ENCODE data around the gene CHAF1A.

The CHAF1A gene

GRCh38 chr19:4379383-4380253 is 22.8 kb upstream of the CHAF1A start:
- DNase-seq (ENCODE audit: low read depth, low spot score): no peak

DNA sequence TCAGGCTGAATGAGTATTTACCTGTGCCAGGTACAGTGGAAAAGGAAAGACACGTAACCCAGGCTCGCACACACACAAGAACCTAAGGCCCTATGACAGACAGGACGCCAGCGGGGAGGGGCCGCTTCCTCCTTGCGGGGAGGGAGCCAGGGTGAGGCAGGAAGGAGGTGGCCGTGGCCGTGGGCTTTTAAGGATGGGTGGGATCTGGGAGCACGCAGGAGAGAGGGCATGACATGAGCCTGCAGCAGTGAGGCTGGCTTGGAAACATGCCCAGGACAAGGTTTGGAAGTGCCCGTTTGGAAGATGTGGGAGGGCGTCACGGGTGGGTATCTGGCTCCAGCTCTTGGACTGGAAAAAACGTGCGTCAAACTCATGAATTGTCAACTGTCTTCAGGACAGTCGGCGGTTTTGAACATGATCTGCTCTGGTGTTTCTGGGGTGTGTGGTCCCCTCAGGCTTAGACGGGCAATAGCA is 22.1 kb upstream of the CHAF1A start:
- no peak for DNase-seq (ENCODE audit: low read depth, low spot score)

GRCh38 chr19:4385291-4386040 is 17.0 kb upstream of the CHAF1A start:
- DNase-seq (ENCODE audit: low read depth, low spot score): no peak

DNA sequence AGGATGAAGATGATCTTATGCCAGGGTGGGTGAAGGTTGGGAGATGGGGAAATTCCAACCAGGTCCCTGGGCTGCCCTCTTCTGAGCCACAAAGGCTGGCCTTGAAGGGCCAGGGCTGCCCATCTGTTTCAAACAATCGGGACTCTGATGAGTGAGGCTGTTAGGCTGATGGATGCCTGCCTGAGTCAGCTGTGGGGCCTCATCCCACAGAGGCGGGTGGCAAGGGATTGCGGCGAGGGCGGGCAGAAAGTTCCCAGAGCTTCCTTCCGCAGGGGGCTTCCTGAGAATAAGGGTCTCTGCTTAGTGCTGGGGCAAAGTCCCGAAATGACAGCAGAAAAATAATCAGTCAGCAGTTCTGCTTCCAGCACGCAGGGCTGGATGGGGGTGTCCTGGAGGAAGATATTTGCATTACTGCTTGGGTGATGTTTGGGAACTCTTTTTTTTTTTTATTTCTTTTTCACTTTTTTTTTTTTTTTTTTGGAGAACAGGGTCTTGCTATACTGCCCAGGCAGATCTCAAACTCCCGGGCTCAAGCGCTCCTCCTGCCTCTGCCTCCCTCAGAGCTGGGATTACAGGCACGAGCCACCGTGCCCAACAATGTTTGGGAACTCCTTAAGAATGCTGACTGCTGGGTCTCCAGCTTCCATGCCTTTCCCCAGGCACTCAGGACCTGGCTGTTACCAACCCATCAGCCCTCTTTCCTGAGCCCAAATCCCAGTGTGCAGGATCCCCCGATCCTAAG is 16.2 kb upstream of the CHAF1A start:
- no peak for DNase-seq (ENCODE audit: low read depth, low spot score)

DNA sequence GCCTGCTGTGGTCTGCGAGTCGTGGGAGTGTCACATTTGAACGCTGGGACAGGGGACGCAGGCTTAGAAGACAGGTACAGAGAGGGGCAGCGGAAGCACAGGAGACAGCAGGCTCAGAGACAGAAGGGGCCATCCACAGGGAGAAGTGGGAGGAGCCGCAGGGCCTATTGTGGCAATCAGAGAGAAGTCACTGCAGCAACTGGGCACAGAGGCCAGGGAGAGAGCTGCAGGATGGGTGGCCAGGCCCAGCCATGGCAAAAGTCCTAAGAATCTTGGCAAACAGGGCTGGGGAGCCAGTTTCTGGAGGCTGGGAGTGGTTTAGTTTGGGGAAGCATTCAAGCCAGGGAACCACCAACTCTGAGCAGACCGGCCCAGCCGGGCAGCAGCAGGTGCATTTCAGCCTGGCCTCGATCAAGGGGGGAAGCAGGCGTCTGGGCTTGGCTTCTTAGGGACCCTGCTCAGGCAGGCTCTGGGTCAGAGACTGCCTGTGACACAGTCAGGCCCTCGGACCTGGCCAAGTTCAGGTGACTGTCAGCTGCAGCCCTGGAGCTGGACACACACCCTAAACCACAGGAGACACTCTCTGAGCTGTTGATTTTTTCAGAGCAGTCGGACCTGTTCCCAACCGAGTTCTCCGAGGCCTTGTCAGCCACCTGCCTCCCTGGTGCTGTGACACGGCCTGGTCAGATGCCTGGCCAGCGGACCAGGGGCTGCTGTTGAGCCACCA is 13.9 kb upstream of the CHAF1A start:
- no peak for DNase-seq (ENCODE audit: low read depth, low spot score)

DNA sequence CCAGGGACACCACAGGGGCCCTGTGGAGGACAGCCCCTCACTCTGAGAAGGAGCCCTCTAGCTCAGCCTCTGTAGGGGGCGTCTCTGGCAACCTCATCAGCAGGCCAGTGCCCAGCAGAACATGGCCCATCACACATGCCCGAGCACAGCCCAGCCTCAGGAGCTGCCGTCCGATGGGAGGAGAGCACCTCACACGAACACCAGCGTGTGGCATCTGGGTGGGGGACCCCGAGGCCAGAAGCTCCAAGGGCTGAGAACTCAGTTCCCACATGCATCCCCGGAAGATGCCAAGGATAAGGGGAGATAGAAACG is 13.4 kb upstream of the CHAF1A start:
- no peak for DNase-seq (ENCODE audit: low read depth, low spot score)

DNA sequence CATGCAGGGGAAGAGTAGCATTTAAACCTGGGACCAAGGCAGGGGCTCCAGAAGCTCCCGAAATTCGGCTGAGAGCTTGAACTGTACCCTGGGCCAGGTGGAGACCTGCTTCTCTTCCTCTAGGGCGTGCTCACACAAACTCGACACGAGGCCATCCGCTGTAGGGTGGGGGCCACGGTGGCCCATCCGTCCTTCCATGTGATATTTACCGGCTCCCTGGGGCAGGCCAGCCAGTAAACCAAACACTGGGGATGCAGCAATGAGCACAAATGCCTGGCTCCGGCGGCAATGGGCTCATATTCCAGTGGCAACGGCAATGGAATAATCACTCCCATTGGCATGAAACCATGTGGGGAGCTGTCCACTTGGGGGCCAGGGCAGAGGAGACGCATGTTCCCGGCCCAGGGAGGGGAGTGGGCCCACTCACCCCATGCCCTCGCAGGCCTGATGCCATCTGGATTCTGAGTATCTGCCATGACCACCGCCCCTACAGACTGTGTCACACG is 12.9 kb upstream of the CHAF1A start:
- no peak for DNase-seq (ENCODE audit: low read depth, low spot score)

DNA sequence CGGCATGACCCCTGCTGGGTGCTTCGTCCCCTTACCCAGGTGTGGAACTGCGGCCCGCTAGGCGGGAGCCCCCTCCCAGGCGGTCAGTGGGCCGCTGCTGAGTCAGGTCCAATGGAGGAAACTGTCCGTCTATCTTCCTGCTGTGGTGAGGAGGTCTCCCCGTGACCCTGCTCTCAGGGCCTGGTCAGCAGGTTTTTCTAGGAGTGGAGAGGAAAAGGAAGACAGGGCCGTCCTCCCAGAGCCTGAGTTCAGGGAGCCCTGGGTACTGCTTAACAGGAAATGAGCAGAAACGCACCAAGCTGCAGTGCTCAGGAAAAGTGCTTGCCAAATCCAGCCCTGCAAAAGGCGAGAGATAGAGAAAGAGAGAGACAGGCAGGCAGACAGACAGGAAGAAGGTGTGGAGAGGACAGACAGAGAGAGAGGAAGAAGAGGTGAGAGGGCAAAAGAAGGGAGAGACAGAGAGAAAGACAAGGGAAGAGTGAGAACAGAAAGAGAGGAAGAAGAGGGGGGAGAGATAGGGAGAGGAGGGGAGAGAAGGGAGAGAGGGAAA is 12.3 kb upstream of the CHAF1A start:
- DNase-seq (ENCODE audit: low read depth, low spot score): no peak

DNA sequence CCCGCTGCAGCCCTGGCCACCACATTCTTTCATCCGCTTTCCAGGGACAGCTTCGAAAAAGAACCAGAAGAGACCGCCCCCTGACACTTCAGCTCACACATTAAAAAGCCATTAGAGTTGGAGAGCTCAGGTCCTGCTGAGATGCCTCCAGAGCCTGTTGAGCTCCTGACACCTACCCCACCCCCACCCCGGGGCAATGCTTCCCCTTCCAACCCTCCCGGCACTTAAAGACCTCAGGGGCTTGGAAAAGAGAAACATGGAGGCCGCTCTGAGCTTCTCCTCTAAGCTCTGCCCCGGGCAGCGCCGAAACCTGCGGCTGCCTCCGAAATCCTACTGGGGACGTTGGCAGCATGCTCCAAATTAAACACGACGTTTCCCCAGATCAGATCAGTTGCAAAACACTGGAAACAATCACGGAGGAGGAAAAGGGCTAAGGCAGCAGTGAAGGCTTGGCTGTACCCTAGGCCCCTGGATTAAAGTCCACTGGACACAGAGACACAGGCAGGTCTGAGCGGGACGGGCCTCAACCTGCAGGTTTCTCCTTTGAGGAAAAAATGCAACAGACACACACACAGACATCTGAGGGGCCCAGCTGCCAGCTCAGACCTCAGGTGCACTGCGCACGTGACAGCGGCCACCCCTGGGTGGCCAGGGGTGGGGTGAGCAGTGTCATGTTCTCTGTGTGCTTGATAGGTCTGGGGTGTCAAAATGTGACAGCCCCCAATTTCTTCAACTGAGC is 11.7 kb upstream of the CHAF1A start:
- no peak for DNase-seq (ENCODE audit: low read depth, low spot score)

DNA sequence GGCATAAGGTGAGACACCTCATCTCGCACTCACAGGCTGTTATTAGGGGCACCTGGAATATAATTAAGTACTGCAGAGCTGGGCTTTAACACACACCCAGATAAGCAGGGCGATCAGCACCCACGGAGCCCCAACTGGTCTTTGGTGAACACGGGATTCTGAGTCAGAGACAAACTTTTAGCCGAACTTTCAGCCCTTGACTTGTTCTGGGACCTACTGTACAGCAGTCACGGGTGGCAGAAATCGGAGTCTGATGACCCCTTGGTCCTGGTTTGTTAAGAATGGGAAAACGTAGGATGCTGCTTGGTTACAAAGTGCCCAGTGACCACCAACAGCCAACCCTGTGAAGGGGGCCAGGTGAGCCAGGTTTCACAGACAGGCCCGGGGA is 11.1 kb upstream of the CHAF1A start:
- DNase-seq (ENCODE audit: low read depth, low spot score): no peak

DNA sequence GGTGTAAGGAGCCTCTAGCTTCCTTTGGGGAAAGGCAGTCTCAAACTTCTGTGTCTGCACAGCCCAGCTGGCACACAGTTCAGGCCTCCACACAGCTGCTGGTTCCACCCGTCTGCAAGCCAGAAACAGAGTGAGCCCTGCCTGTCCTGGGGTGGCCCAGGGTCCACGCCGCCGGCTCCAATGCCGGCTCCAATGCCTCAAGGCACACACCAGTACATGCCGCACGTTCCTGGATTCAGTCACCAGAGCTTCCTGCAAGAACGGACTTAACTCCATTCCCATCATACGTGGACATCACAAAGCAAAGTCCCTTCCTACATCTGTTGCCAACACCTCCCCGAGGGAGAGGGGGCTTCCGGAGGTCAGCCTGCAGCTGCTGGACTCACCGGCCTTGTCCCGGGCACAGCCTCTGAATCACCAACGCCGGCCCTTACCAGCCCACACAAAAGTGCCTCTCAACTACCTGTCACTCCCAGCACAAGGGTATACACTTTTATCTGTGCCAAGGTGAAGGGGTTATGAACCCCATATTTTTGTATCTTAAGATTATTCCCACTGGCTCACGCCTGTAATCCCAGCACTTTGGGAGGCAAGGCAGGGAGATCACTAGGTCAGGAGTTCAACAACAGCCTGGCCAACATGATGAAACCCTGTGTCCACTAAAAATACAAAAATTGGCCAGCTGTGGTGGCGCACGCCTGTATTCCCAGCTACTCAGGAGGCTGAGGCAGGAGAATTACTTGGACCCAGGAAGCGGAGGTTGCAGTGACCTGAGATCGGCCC is 10.5 kb upstream of the CHAF1A start:
- DNase-seq (ENCODE audit: low read depth, low spot score): no peak

DNA sequence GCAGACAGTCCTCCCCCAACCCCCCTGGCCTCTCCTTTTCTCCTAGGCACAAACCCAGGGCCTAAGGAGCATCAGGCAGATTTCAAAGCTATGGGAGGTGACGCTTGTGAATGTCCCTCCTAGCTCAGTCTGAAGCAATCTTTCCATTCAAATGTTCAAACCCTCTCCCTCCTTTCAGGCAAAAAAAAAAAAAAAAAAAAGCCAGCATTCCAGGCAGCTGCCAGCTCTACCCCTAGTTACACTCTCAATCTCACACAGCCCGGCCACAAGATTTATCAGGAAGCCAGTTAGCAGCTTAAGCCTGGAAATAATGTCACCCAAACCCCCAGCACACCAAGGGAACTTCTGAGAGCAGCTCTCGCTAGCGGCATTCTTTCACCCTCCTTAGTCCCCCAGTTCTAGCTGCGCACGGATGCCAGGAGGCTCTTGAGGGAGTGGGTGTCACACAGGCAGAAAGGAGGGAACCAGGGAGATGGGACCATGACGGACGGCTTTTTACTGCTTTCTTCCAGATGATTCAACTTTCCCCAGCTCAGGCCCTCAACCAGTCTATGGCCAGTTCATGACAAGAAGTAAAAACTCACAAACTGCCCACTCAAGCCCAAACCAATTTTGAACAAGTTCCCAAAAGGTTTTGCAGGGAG is 8.4 kb upstream of the CHAF1A start:
- no peak for DNase-seq (ENCODE audit: low read depth, low spot score)

GRCh38 chr19:4396949-4397783 is 5.3 kb upstream of the CHAF1A start:
- no peak for DNase-seq (ENCODE audit: low read depth, low spot score)

- DNase-seq (ENCODE audit: low read depth, low spot score): no peak
Measured at GRCh38 chr19:4399812-4400134, 2.7 kb upstream of the CHAF1A start.

DNA sequence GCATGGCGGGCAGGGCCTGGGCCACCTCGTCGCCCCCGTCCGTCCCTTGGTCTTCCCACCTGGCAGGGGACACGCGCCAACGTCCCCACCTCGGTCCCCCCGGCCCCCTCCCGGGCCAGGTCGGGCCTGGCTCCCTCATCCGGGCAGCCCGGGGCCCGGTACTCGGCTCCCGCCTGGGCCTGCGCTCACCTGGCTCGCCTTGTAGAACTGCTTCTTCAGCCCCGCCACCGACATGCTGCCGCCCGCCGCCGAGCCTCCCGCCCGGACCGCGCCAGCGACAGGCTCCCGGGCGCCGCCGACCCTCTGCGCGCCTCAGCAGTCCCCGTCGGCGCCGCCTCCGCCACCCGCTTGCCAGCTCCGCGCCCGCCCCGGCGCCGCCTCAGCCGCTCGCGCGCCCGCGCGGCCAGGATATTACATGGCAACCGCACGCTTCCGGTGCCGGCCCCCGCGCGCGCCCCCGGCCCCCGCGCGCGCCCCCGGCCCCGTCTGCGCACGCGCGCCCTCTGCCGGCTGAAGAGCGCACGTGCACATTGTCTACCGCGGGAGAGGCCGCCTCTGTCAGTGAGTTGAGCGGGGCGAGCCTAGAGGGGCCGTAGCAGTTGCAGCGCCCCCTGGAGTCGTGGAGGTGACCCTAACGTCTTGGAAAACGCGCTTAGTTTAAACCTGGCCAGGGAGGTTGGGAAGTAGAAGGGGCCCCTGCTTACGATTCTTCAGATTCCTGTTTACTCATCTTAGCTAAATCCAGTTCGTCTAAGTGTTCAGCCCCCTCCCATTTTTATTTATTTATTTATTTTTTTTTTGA is 2.1 kb upstream of the CHAF1A start, which contains the start of gene SH3GL1:
Gene SH3GL1, minus strand, starts transcription at position 413 of the 802 bp plus-strand sequence. Its CDS starts 179 bp downstream, at position 234.
- peak; percentile 79 for DNase-seq (ENCODE audit: low read depth, low spot score)

DNA sequence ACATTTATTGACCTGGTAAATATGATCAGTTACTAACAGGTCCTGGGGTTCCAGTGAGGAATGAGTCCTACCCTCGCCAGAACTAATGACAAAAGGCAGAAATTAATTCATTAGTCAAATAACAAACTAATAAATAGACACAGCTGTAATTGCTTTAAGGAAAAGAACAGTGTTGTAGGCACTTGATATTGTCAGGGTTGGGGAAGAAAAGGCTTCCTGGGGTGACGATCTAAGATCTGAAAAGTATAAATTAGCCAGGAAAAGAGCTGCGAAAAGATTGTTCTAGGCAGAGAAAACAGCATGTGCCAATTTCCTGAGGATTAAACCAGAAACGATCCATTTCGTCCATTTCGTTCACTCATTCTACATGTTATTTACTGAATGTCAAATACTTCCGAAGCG is 670 bp upstream of the CHAF1A start:
- no peak for DNase-seq (ENCODE audit: low read depth, low spot score)

DNA sequence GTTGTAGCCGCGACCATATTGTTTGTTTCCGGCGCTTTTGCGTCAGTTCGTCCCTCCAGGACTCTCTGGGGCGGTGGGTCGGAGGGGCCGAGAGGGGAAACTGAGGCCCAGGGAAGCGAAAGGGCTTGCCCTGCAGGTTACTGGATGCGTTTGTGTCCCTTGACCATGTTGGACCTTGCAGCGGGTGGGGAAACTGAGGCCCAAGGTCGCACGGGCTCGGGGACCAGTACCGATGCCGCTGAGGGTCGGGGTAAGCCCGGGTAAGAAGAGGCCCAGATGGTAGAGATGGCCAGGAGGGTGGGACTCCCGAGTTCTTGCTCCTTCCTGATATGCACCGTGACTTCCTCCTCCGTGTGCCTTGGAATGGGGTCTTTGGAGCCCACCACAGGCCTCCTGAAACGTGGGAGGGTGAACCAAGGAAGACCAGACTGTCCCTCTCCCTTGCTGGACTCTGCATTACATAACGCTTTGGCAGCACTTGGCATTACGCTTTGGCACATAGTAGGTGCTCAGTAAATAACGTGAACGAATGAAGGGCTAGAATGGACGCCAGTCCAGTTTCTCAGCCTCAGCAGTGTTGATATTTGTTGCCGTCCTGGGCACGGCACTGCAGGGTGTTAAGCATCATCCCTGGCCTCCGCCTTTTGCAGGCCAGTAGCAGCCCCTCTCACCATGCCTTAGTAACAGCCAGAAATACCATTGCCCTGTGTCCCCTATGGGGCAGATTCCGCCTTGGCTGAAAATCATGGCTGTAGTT is 743 bp downstream of the CHAF1A start:
- DNase-seq (ENCODE audit: low read depth, low spot score): no peak
